ENCODE measurements around the gene REXO5.

Gene REXO5

DNA sequence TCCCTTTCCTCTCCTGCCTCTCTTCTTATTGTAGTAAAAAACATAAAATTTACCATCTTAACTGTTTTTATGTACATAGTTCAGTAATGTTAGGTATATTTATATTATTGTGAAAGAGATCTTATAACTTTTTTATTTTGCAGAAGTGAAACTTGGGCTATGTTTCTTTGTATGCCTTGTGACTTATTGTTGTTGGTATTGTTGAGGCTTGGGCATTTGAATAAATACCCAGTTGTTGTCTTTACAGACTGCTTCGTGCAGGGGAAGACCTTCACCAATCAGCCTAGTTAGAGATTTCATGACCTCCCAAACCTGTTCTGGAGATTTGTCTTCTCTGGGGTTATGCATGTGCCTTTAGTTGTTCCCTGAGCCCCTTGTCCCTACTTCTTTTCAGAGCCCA, 31.9 kb downstream of the REXO5 start:
- no peak for DNase-seq (ENCODE audit: low read depth)
- H3K4me3 ChIP-seq (ENCODE audit: low read depth, low read length): no peak overlapping the region
- TF ChIP-seq, protein P1, sequence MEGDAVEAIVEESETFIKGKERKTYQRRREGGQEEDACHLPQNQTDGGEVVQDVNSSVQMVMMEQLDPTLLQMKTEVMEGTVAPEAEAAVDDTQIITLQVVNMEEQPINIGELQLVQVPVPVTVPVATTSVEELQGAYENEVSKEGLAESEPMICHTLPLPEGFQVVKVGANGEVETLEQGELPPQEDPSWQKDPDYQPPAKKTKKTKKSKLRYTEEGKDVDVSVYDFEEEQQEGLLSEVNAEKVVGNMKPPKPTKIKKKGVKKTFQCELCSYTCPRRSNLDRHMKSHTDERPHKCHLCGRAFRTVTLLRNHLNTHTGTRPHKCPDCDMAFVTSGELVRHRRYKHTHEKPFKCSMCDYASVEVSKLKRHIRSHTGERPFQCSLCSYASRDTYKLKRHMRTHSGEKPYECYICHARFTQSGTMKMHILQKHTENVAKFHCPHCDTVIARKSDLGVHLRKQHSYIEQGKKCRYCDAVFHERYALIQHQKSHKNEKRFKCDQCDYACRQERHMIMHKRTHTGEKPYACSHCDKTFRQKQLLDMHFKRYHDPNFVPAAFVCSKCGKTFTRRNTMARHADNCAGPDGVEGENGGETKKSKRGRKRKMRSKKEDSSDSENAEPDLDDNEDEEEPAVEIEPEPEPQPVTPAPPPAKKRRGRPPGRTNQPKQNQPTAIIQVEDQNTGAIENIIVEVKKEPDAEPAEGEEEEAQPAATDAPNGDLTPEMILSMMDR (IDR thresholded peaks at IDR 0.05; ENCODE audit: low read depth, low read length): no peak
- TF ChIP-seq MYC (IDR thresholded peaks at IDR 0.05; ENCODE audit: low read depth, low read length): no peak
- no peak for TF ChIP-seq MAX (IDR thresholded peaks at IDR 0.05; ENCODE audit: low read depth, low read length)
- no peak for TF ChIP-seq POLR2A (IDR thresholded peaks at IDR 0.05; ENCODE audit: extremely low read depth, insufficient read length)

- no peak overlapping the region for H3K4me3 ChIP-seq (ENCODE audit: low read depth, low read length)
- DNase-seq (ENCODE audit: low read depth): no peak
- TF ChIP-seq MAX (IDR thresholded peaks at IDR 0.05; ENCODE audit: low read depth, low read length) (no peak), MYC (IDR thresholded peaks at IDR 0.05; ENCODE audit: low read depth, low read length) (no peak), POLR2A (IDR thresholded peaks at IDR 0.05; ENCODE audit: extremely low read depth, insufficient read length) (no peak)
- TF ChIP-seq, protein P1 (IDR thresholded peaks at IDR 0.05; ENCODE audit: low read depth, low read length): no peak
Observed at GRCh38 chr16:20839504-20839903, 33.2 kb downstream of the REXO5 start.

DNA sequence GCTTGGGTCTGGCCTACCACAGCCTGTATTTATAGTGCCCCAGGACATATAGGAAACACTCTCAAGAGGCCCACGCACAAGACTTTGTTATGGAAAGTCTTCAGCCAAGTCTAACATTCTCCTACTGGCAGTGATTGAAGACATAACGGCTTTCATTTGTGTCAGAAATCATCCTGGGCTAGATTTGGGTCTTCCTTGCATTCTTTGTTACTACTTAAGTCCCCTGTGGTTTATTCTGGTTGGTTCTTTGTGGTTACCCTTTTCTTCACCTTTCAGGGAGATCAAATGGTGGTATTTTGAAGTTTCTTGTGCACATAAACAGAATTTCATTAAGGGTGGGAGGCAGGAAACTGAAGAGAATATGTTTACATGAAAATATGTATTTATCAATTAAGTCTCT, 37.7 kb downstream of the REXO5 start:
- no peak for TF ChIP-seq MYC (IDR thresholded peaks at IDR 0.05; ENCODE audit: low read depth, low read length)
- no peak for TF ChIP-seq MAX (IDR thresholded peaks at IDR 0.05; ENCODE audit: low read depth, low read length)
- DNase-seq (ENCODE audit: low read depth): no peak
- no peak overlapping the region for H3K4me3 ChIP-seq (ENCODE audit: low read depth, low read length)

GRCh38 chr16:20844588-20844987, 38.3 kb downstream of the REXO5 start:
- H3K4me3 ChIP-seq (ENCODE audit: low read depth, low read length): no peak overlapping the region
- TF ChIP-seq, protein P1 (IDR thresholded peaks at IDR 0.05; ENCODE audit: low read depth, low read length): no peak
- no peak for TF ChIP-seq MAX (IDR thresholded peaks at IDR 0.05; ENCODE audit: low read depth, low read length)
- TF ChIP-seq MYC (IDR thresholded peaks at IDR 0.05; ENCODE audit: low read depth, low read length): no peak
- TF ChIP-seq POLR2A (IDR thresholded peaks at IDR 0.05; ENCODE audit: extremely low read depth, insufficient read length): no peak
- no peak for DNase-seq (ENCODE audit: low read depth)

- no peak overlapping the region for H3K4me3 ChIP-seq (ENCODE audit: low read depth, low read length)
- DNase-seq (ENCODE audit: low read depth): no peak
- TF ChIP-seq MAX (IDR thresholded peaks at IDR 0.05; ENCODE audit: low read depth, low read length): no peak
Observed at GRCh38 chr16:20846030-20846429, 39.7 kb downstream of the REXO5 start.

DNA sequence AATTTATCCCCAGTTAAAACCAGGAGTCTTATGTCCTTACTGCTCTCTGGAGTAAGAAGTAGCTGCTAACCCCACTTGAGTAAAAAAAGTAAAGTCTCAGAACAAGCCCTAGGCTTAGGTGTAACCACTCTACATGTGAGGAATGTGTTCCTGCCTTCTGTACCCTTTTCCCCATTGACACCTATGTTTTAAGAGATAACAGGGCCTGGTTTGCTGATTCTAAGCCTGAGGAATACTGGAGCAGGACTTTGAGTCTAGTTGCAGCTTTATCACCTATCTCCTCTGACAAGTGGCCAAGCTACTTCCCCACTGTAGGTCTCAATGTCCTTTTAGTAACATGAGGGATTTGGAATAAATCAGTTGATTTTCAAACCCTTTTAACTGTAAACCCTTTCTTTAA, 40.2 kb downstream of the REXO5 start:
- TF ChIP-seq POLR2A (IDR thresholded peaks at IDR 0.05; ENCODE audit: extremely low read depth, insufficient read length) (no peak), MYC (IDR thresholded peaks at IDR 0.05; ENCODE audit: low read depth, low read length) (no peak), MAX (IDR thresholded peaks at IDR 0.05; ENCODE audit: low read depth, low read length) (no peak)
- TF ChIP-seq, protein P1 (IDR thresholded peaks at IDR 0.05; ENCODE audit: low read depth, low read length): no peak
- H3K4me3 ChIP-seq (ENCODE audit: low read depth, low read length): no peak overlapping the region
- DNase-seq (ENCODE audit: low read depth): no peak

DNA sequence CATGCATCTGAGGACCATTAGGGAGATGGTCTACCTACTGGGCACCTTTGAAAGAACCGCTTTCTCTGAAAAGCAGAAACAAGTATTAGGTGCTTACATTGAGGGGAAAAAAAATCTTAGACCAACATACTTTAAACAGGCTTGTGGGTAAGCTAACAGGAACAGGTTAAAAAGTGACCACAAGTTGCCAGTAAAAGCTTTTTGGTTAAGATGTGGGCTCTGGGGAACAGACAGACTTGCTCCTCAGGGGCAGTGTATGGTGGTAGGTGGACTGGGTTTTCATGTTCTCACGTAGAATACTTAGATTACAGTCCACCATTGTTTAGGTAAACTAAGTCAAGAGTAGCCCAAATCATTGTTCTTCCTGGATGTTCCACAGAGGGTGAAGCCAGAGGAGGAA, 41.2 kb downstream of the REXO5 start:
- TF ChIP-seq MAX (IDR thresholded peaks at IDR 0.05; ENCODE audit: low read depth, low read length): no peak
- no peak for TF ChIP-seq POLR2A (IDR thresholded peaks at IDR 0.05; ENCODE audit: extremely low read depth, insufficient read length)
- TF ChIP-seq, protein P1 (IDR thresholded peaks at IDR 0.05; ENCODE audit: low read depth, low read length): no peak
- TF ChIP-seq MYC (IDR thresholded peaks at IDR 0.05; ENCODE audit: low read depth, low read length): no peak
- DNase-seq (ENCODE audit: low read depth): peak; percentile 30
- no peak overlapping the region for H3K4me3 ChIP-seq (ENCODE audit: low read depth, low read length)
